H1 (cell line): ENCODE results near the gene CACNA1C. TPM values are rescaled to one million over a fixed set of nuclear protein-coding genes. Genes with fewer than 3 reads are reported as not detected.

ENCODE experiments used
- CTCF ChIA-PET: fragments of 300-600 bp; sonication (Branson Sonifier 250); formaldehyde crosslinking; loops from one replicate; lab custom pipeline; 2021; ENCODE audit not compliant: partially characterized antibody; lab: Charles Lee
- POLR2A ChIA-PET: fragments of 300-600 bp; sonication (Branson Sonifier 250); formaldehyde crosslinking; loops from one replicate; lab custom pipeline; 2021; ENCODE audit warnings: inconsistent platforms; ENCODE audit not compliant: partially characterized antibody; lab: Charles Lee
- DNase-seq, 2 experiments: peaks; one replicate each; pipeline versions ENCODE4 v3.0.0 to v3.0.0-alpha.2; 2010 to 2022; ENCODE audit warnings: low spot score in 2 of 2, low read depth in 1 of 2, mixed read lengths in 1 of 2
- FAIRE-seq: peaks from 2 replicates; lab custom pipeline; 2011; peaks lifted over from hg19 to GRCh38; lab: Jason Lieb, UNC
- H2AFZ ChIP-seq: 2 replicates; pipeline ENCODE4 v1.8.1; 2012; ENCODE audit warnings: low read length, inconsistent platforms
- H2AK5ac ChIP-seq: 2 replicates; pipeline ENCODE4 v1.6.1; 2013; ENCODE audit warnings: low read depth, low read length
- H2BK120ac ChIP-seq: replicated peaks from 2 replicates; pipeline ENCODE3; 2013; ENCODE audit warnings: low read depth, low read length, inconsistent platforms
- H2BK12ac ChIP-seq: 2 replicates; pipeline ENCODE4 v1.6.1; 2013; ENCODE audit warnings: low read depth, low read length
- H2BK15ac ChIP-seq: 2 replicates; pipeline ENCODE4 v1.6.1; 2013; ENCODE audit warnings: low read length
- H2BK20ac ChIP-seq: 2 replicates; pipeline ENCODE4 v1.6.1; 2013; ENCODE audit warnings: low read length
- H2BK5ac ChIP-seq: 2 replicates; pipeline ENCODE4 v1.6.1; 2013; ENCODE audit warnings: low read depth, low read length
- H3K14ac ChIP-seq: 2 replicates; pipeline ENCODE4 v1.6.1; 2013; ENCODE audit warnings: inconsistent platforms; ENCODE audit not compliant: insufficient read length
- H3K18ac ChIP-seq: 2 replicates; pipeline ENCODE4 v1.6.1; 2013; ENCODE audit warnings: low read length; ENCODE audit errors: extremely low read depth
- H3K23ac ChIP-seq: 2 replicates; pipeline ENCODE4 v1.6.1; 2013; ENCODE audit warnings: inconsistent platforms; ENCODE audit not compliant: insufficient read length
- H3K23me2 ChIP-seq: 2 replicates; pipeline ENCODE4 v1.6.1; 2013; ENCODE audit warnings: low read depth, low read length
- H3K27ac ChIP-seq: 2 replicates; pipeline ENCODE4 v1.6.1; 2011; ENCODE audit warnings: low read depth, low read length, inconsistent platforms
- H3K27me3 ChIP-seq, 4 experiments: replicated peaks in 1 of 4; 1 replicate in 1 of 4; 2 replicates in 3 of 4; pipeline versions ENCODE4 v1.6.1 to v1.8.1; 2011 to 2013; ENCODE audit warnings: low read length in 3 of 4, mild to moderate bottlenecking in 3 of 4, inconsistent platforms in 2 of 4, mixed read lengths in 2 of 4, moderate library complexity in 1 of 4; ENCODE audit not compliant: control insufficient read depth in 3 of 4, insufficient read depth in 3 of 4; ENCODE audit errors: extremely low read depth in 1 of 4
- H3K36me3 ChIP-seq, 4 experiments: 2 replicates each; pipeline versions ENCODE4 v1.6.1 to v1.8.1; 2011 to 2013; ENCODE audit warnings: mild to moderate bottlenecking in 4 of 4, low read length in 3 of 4, moderate library complexity in 2 of 4, control low read depth in 1 of 4, inconsistent platforms in 1 of 4; ENCODE audit not compliant: insufficient read depth in 4 of 4, control insufficient read depth in 2 of 4
- H3K4ac ChIP-seq: replicated peaks from 2 replicates; pipeline ENCODE3; 2013; ENCODE audit warnings: low read length, low read depth, mixed read lengths, inconsistent platforms; ENCODE audit not compliant: insufficient read length
- H3K4me1 ChIP-seq, 4 experiments: replicated peaks in 1 of 4; 1 replicate in 1 of 4; 2 replicates in 3 of 4; pipeline versions ENCODE4 v1.6.1 to v1.8.1; 2011 to 2013; ENCODE audit warnings: low read length in 3 of 4, inconsistent platforms in 2 of 4, mixed read lengths in 1 of 4; ENCODE audit not compliant: insufficient read depth in 4 of 4, control insufficient read depth in 3 of 4
- H3K4me2 ChIP-seq, 2 experiments: 2 replicates each; pipeline versions ENCODE4 v1.6.1 to v1.8.1; 2011 to 2013; ENCODE audit warnings: low read depth in 2 of 2, low read length in 2 of 2, control low read depth in 1 of 2, inconsistent platforms in 1 of 2, mild to moderate bottlenecking in 1 of 2; ENCODE audit not compliant: insufficient read depth in 1 of 2
- H3K4me3 ChIP-seq, 4 experiments: fragments of 200-600, 300-600 bp in 1 of 4; sonication (generic), shearing (Covaris generic), sonication (Bioruptor Twin) in 1 of 4; 2 replicates each; pipeline versions ENCODE4 v1.5.1 to v1.8.1; 2011 to 2016; ENCODE audit warnings: low read length in 4 of 4, low read depth in 3 of 4, control low read depth in 2 of 4, inconsistent platforms in 2 of 4, mild to moderate bottlenecking in 2 of 4, mixed read lengths in 1 of 4, moderate library complexity in 1 of 4; ENCODE audit not compliant: insufficient read depth in 2 of 4; ENCODE audit errors: extremely low read depth in 1 of 4
- H3K56ac ChIP-seq: replicated peaks from 2 replicates; pipeline ENCODE3; 2013; ENCODE audit warnings: low read depth, mild to moderate bottlenecking, mixed read lengths, low read length, inconsistent platforms; ENCODE audit not compliant: insufficient read length
- H3K79me1 ChIP-seq: 2 replicates; pipeline ENCODE4 v1.6.1; 2013; ENCODE audit warnings: low read depth, low read length, control low read depth
- H3K79me2 ChIP-seq, 2 experiments: 2 replicates each; pipeline versions ENCODE4 v1.6.1 to v1.8.1; 2012 to 2013; ENCODE audit warnings: low read length in 2 of 2, mild to moderate bottlenecking in 2 of 2, inconsistent platforms in 1 of 2; ENCODE audit not compliant: insufficient read depth in 2 of 2, control insufficient read depth in 1 of 2
- H3K9ac ChIP-seq, 4 experiments: replicated peaks in 1 of 4; 1 replicate in 1 of 4; 2 replicates in 3 of 4; pipeline versions ENCODE4 v1.6.1 to v1.8.1; 2011 to 2013; ENCODE audit warnings: low read depth in 3 of 4, low read length in 3 of 4, control low read depth in 2 of 4, mild to moderate bottlenecking in 2 of 4, moderate library complexity in 2 of 4, inconsistent platforms in 1 of 4; ENCODE audit errors: extremely low read depth in 1 of 4
- H3K9me3 ChIP-seq, 2 experiments: 2 replicates each; pipeline versions ENCODE4 v1.6.1 to v1.8.1; 2012 to 2013; ENCODE audit warnings: mild to moderate bottlenecking in 2 of 2, moderate library complexity in 2 of 2, control low read depth in 1 of 2, inconsistent platforms in 1 of 2, low read depth in 1 of 2, low read length in 1 of 2, mixed read lengths in 1 of 2; ENCODE audit not compliant: insufficient read depth in 2 of 2
- H4K20me1 ChIP-seq, 2 experiments: replicated peaks in 1 of 2; 2 replicates each; pipeline versions ENCODE3 to v1.8.1; 2011 to 2013; ENCODE audit warnings: inconsistent platforms in 2 of 2, low read length in 2 of 2, mild to moderate bottlenecking in 1 of 2; ENCODE audit not compliant: insufficient read depth in 2 of 2, control insufficient read depth in 1 of 2
- H4K5ac ChIP-seq: 2 replicates; pipeline ENCODE4 v1.6.1; 2013; ENCODE audit warnings: low read length, low read depth, mixed read lengths, inconsistent platforms; ENCODE audit not compliant: insufficient read length
- H4K8ac ChIP-seq: 2 replicates; pipeline ENCODE4 v1.8.0; 2013; ENCODE audit warnings: mild to moderate bottlenecking, moderate library complexity, low read length, inconsistent platforms; ENCODE audit not compliant: insufficient read depth; ENCODE audit errors: extremely low read depth
- H4K91ac ChIP-seq: replicated peaks from 2 replicates; pipeline ENCODE3; 2013; ENCODE audit warnings: low read length, mixed read lengths, inconsistent platforms; ENCODE audit not compliant: insufficient read length
- ASH2L ChIP-seq: fragments of 200-600, 300-600 bp; sonication (generic); IDR thresholded peaks from one replicate; pipeline ENCODE4 v1.7.1; 2017; ENCODE audit warnings: low read length
- BRCA1 ChIP-seq: IDR thresholded peaks from 2 replicates; pipeline ENCODE4 v1.6.1; 2012; ENCODE audit warnings: low read depth, low read length, improper control_type of control experiment
- CBX5 ChIP-seq: fragments of 300-800, 300-1000 bp; sonication (generic); IDR thresholded peaks from 2 replicates; pipeline ENCODE4 v1.7.1; 2016; ENCODE audit warnings: antibody characterized with exemption, low read length, low read depth
- CTBP2 ChIP-seq: IDR thresholded peaks from 2 replicates; pipeline ENCODE4 v1.7.0; 2011; ENCODE audit warnings: borderline replicate concordance, mild to moderate bottlenecking, moderate library complexity, mixed read lengths, low read length; ENCODE audit not compliant: insufficient read depth, insufficient read length
- POLR2A ChIP-seq, 2 experiments: IDR thresholded peaks; 1 replicate in 1 of 2; 2 replicates in 1 of 2; pipeline ENCODE4 v1.6.1; 2011; ENCODE audit warnings: low read depth in 2 of 2, low read length in 2 of 2, mild to moderate bottlenecking in 2 of 2; ENCODE audit errors: control extremely low read depth in 1 of 2
- RAD21 ChIP-seq, 2 experiments: IDR thresholded peaks in 1 of 2; conservative IDR thresholded peaks in 1 of 2; 2 replicates each; pipeline ENCODE4 v1.6.1; 2011; ENCODE audit warnings: low read depth in 2 of 2, low read length in 2 of 2, improper control_type of control experiment in 1 of 2, inconsistent platforms in 1 of 2, mild to moderate bottlenecking in 1 of 2, moderate library complexity in 1 of 2
- RNF2 ChIP-seq: fragments of 200-900, 300-1000 bp; sonication (generic); IDR thresholded peaks from 2 replicates; pipeline ENCODE4 v1.7.1; 2016; ENCODE audit warnings: borderline replicate concordance, low read depth, mild to moderate bottlenecking, antibody characterized with exemption, low read length; ENCODE audit not compliant: poor library complexity, severe bottlenecking; ENCODE audit errors: missing control alignments
- WGBS, 2 experiments: shearing (Covaris generic) in 1 of 2; methylation state at CpG; one replicate each; pipeline versions ENCODE4 v1.1.6 to v1.1.7; 2013 to 2015; ENCODE audit warnings: low lambda C conversion rate in 2 of 2, mixed read lengths in 2 of 2, inconsistent platforms in 1 of 2, low coverage in 1 of 2, missing lambda C conversion rate in 1 of 2; ENCODE audit not compliant: insufficient replicate concordance in 2 of 2, insufficient coverage in 1 of 2, insufficient read length in 1 of 2; ENCODE audit errors: extremely low coverage in 1 of 2, missing lambda C conversion rate in 1 of 2; 5-methylcytosine and 5-hydroxymethylcytosine counted together
- polyA plus RNA-seq, 7 experiments: library from polyadenylated mRNA; depleted of rRNA in 3 of 7; stranded (reverse) in 5 of 7; unstranded in 2 of 7; fragments of >200 nt in 5 of 7; fragments of 200-250 nt in 2 of 7; gene quantifications; 1 replicate in 5 of 7; 2 replicates in 1 of 7; 4 replicates in 1 of 7; pipeline versions ENCODE4 v1.2.1 to v1.2.3, GENCODE V29; 2011 to 2013; ENCODE audit warnings: missing spikeins in 2 of 7, mixed read lengths in 2 of 7
- total RNA-seq: library from RNA; stranded (reverse); fragmentation: NEBNext Ultra II Directional; extraction: Animal tissue kit (Norgen Biotek cat#: 25700); gene quantifications from 2 replicates; pipeline ENCODE4 v1.2.1, GENCODE V29; 2021

CACNA1C gene
- total and polyA plus RNA-seq, 2 of the 8 experiments (the other 6 are each of a cell fraction or from before 2014, with no cell fraction given): 1.3 TPM

GRCh38 chr12:2535583-2536204 is 482.9 kb downstream of the CACNA1C start:
- Histone ChIP-seq H3K56ac (no peak overlapping the region), H2BK20ac (no peak overlapping the region), H3K14ac (no peak overlapping the region), H3K23ac (no peak overlapping the region), H3K4me2 (no peak overlapping the region), H2BK120ac (no peak overlapping the region), H3K79me1 (no peaks in the 10 kb centered on the region), H3K9ac (no peak overlapping the region), H4K91ac (no peak overlapping the region), H4K8ac (no peak overlapping the region), H3K18ac (no peak overlapping the region), H3K36me3 (no peaks in the 10 kb centered on the region), H4K20me1 (no peaks in the 10 kb centered on the region), H3K4me1 (no peaks in the 10 kb centered on the region; a peak in 1 of 7 replicates), H3K4ac (no peak overlapping the region), H3K9me3 (no peaks in the 10 kb centered on the region), H2BK12ac (no peak overlapping the region), H3K23me2 (no peaks in the 10 kb centered on the region), H2AFZ (no peak overlapping the region), H3K79me2 (no peaks in the 10 kb centered on the region), H2BK5ac (no peak overlapping the region), H2BK15ac (no peak overlapping the region), H4K5ac (no peak overlapping the region), H3K27ac (no peak overlapping the region), H2AK5ac (no peak overlapping the region), H3K27me3 (no peaks in the 10 kb centered on the region; a peak in 1 of 7 replicates), H3K4me3 (no peak overlapping the region)
- WGBS, 2 experiments: 90% methylated on average over 6 of the region's 6 CpGs; no CpG with 5 or more reads in 1 of the 2 experiments
- CTCF ChIA-PET: interaction anchor here (1.2 to 1.3 kb wide), 3 partner anchors 29 to 48 kb away, joined by 3 read pairs; no protein-coding TSS in a partner anchor
- TF ChIP-seq BRCA1: no peak
- no peak for TF ChIP-seq POLR2A (IDR thresholded peaks at IDR 0.05; ENCODE audit: control extremely low read depth in 1 of 2, low read depth in 2 of 2, low read length in 2 of 2)
- no peak for TF ChIP-seq RNF2
- TF ChIP-seq RAD21 (IDR thresholded peaks at IDR 0.05 in 1 of 2, conservative IDR thresholded peaks at IDR 0.05 in 1 of 2; ENCODE audit: low read depth in 2 of 2, low read length in 2 of 2): no peak
- no peak for TF ChIP-seq CTBP2
- TF ChIP-seq ASH2L: no peak
- no peak for TF ChIP-seq CBX5
- FAIRE-seq (no peak), DNase-seq (no peak)
- POLR2A ChIA-PET: no interaction called here
